Ascending aorta (tissue), 2 donors: ENCODE measurements around the gene MGMT. TPM values are rescaled to one million over a fixed set of nuclear protein-coding genes. Genes with fewer than 3 reads are reported as not detected.

ENCODE experiments used
- DNase-seq, 2 donors: peaks; one replicate each; pipeline ENCODE4 v3.0.0-alpha.2; 2019; ENCODE audit warnings: low spot score in 2 of 2
- H3K27ac ChIP-seq, 2 donors: fragments of 200-600 bp; sonication (generic); one replicate each; pipeline ENCODE4 v1.5.1; 2016 to 2017; ENCODE audit warnings: mild to moderate bottlenecking in 1 of 2
- H3K27me3 ChIP-seq: fragments of 200-600 bp; sonication (generic); one replicate; pipeline ENCODE4 v1.5.1; 2017
- H3K36me3 ChIP-seq, 2 donors: fragments of 200-600 bp; sonication (generic); one replicate each; pipeline ENCODE4 v1.5.1; 2016
- H3K4me1 ChIP-seq, 2 donors: fragments of 200-600 bp; sonication (generic); one replicate each; pipeline ENCODE4 v1.5.1; 2016 to 2017; ENCODE audit warnings: mild to moderate bottlenecking in 1 of 2
- H3K4me3 ChIP-seq, 2 donors: fragments of 200-600 bp; sonication (generic); one replicate each; pipeline ENCODE4 v1.5.1; 2016 to 2017; ENCODE audit warnings: mild to moderate bottlenecking in 1 of 2
- H3K9me3 ChIP-seq, 2 donors: fragments of 200-600 bp; sonication (generic); one replicate each; pipeline ENCODE4 v1.5.1; 2016
- CTCF ChIP-seq, 3 experiments: fragments of 200-600 bp in 2 of 3; fragments of 450-650 bp in 1 of 3; sonication (generic) in 2 of 3; IDR thresholded peaks; one replicate each; pipeline ENCODE4 v1.5.1; 2016 to 2019; ENCODE audit warnings: antibody characterized with exemption in 3 of 3, mild to moderate bottlenecking in 1 of 3, moderate library complexity in 1 of 3
- intact Hi-C: fragments of 100-400 bp; cut with DNase I; formaldehyde crosslinking; loops from one replicate; pipeline ENCODE4 v1.15.1; 2023
- total RNA-seq: library from RNA; depleted of rRNA; stranded (reverse); fragments of >200 nt; gene quantifications from one replicate; pipeline ENCODE4 v1.1.0, GENCODE V29; 2016

Gene MGMT
- total RNA-seq, 1 donor from 2014 or later, result 7.0 TPM

- H3K27ac ChIP-seq, result no peak overlapping the region
- no peak for TF ChIP-seq CTCF (IDR thresholded peaks at IDR 0.05)
- no peaks in the 10 kb centered on the region for H3K27me3 ChIP-seq
- no peak for DNase-seq
- no peaks in the 10 kb centered on the region for H3K4me1 ChIP-seq
- intact Hi-C loops, result no loop called here
- peaks cover 0 to 7% of the 10 kb centered on the region in 2 donors for H3K36me3 ChIP-seq
- H3K9me3 ChIP-seq, result no peaks in the 10 kb centered on the region
- H3K4me3 ChIP-seq, result no peak overlapping the region
Measured at GRCh38 chr10:129533281-129533680, 66.2 kb downstream of the MGMT start.

- intact Hi-C loops, result no loop called here
- no peak overlapping the region for H3K4me3 ChIP-seq
- no peaks in the 10 kb centered on the region for H3K4me1 ChIP-seq
- TF ChIP-seq CTCF (IDR thresholded peaks at IDR 0.05), result no peak
- no peaks in the 10 kb centered on the region for H3K9me3 ChIP-seq
- no peak for DNase-seq
- no peaks in the 10 kb centered on the region for H3K27me3 ChIP-seq
- H3K27ac ChIP-seq, result no peak overlapping the region
- peaks cover 0 to 7% of the 10 kb centered on the region in 2 donors for H3K36me3 ChIP-seq
Measured at GRCh38 chr10:129534826-129535225, 67.8 kb downstream of the MGMT start.

GRCh38 chr10:129536336-129536735 is 69.3 kb downstream of the MGMT start:
- H3K27ac ChIP-seq, result no peak overlapping the region
- H3K4me1 ChIP-seq, result no peaks in the 10 kb centered on the region
- intact Hi-C loops, result no loop called here
- TF ChIP-seq CTCF (IDR thresholded peaks at IDR 0.05), result no peak
- H3K27me3 ChIP-seq, result no peaks in the 10 kb centered on the region
- H3K36me3 ChIP-seq, result peaks cover 0 to 7% of the 10 kb centered on the region in 2 donors
- no peak overlapping the region for H3K4me3 ChIP-seq
- no peaks in the 10 kb centered on the region for H3K9me3 ChIP-seq
- DNase-seq, result no peak

GRCh38 chr10:129537151-129537550 is 70.1 kb downstream of the MGMT start:
- no peaks in the 10 kb centered on the region for H3K27me3 ChIP-seq
- no peaks in the 10 kb centered on the region for H3K4me1 ChIP-seq
- intact Hi-C loops, result no loop called here
- TF ChIP-seq CTCF (IDR thresholded peaks at IDR 0.05), result no peak
- no peak for DNase-seq
- no peak overlapping the region for H3K27ac ChIP-seq
- peaks cover 0 to 7% of the 10 kb centered on the region in 2 donors for H3K36me3 ChIP-seq
- H3K9me3 ChIP-seq, result no peaks in the 10 kb centered on the region
- H3K4me3 ChIP-seq, result no peak overlapping the region

GRCh38 chr10:129538236-129538635 is 71.2 kb downstream of the MGMT start:
- H3K4me3 ChIP-seq, result no peak overlapping the region
- no peak for DNase-seq
- H3K27ac ChIP-seq, result no peak overlapping the region
- intact Hi-C loops, result no loop called here
- no peaks in the 10 kb centered on the region for H3K4me1 ChIP-seq
- TF ChIP-seq CTCF (IDR thresholded peaks at IDR 0.05), result no peak
- H3K9me3 ChIP-seq, result no peaks in the 10 kb centered on the region
- no peaks in the 10 kb centered on the region for H3K27me3 ChIP-seq
- peaks cover 0 to 7% of the 10 kb centered on the region in 2 donors for H3K36me3 ChIP-seq

- Histone ChIP-seq H3K27ac (no peak overlapping the region), H3K4me1 (no peaks in the 10 kb centered on the region), H3K36me3 (peaks cover 0 to 6% of the 10 kb centered on the region in 2 donors), H3K4me3 (no peak overlapping the region), H3K27me3 (no peaks in the 10 kb centered on the region), H3K9me3 (no peaks in the 10 kb centered on the region)
- no peak for DNase-seq
- intact Hi-C loops, result no loop called here
- TF ChIP-seq CTCF (IDR thresholded peaks at IDR 0.05), result no peak
Measured at GRCh38 chr10:129541200-129541599, 74.2 kb downstream of the MGMT start.
